Pancreas (tissue), 10 donors: ENCODE measurements around the gene LTBP1. TPM values are rescaled to one million over a fixed set of nuclear protein-coding genes. Genes with fewer than 3 reads are reported as not detected.
A peak's percentile ranks its signal among the peaks of the same experiment; 100 is the strongest.

Experiments
- ATAC-seq, 4 donors: fragments of 200-7000 bp; cut with Tn5 transposase; one replicate each; pipeline versions ENCODE4 v1.8.0 to v1.9.1; 2020; ENCODE audit warnings: mild to moderate bottlenecking in 4 of 4, moderate library complexity in 4 of 4
- DNase-seq, 6 donors: peaks; one replicate each; pipeline ENCODE4 v3.0.0-alpha.2; 2020
- FAIRE-seq: peaks from 2 replicates; lab custom pipeline; 2012; peaks lifted over from hg19 to GRCh38; lab: Jason Lieb, UNC
- H3K27ac ChIP-seq, 4 donors: fragments of 200-600 bp; sonication (generic); 1 replicate in 3 of 4; 2 replicates in 1 of 4; pipeline versions ENCODE4 v1.5.0 to v1.8.0; 2020
- H3K27me3 ChIP-seq, 4 donors: fragments of 200-600 bp; one replicate each; pipeline ENCODE4 v1.8.0; 2021
- H3K36me3 ChIP-seq, 3 donors: fragments of 200-600 bp; sonication (generic) in 1 of 3; one replicate each; pipeline versions ENCODE4 v1.5.0 to v1.8.0; 2020 to 2021
- H3K4me1 ChIP-seq, 3 donors: fragments of 200-600 bp; one replicate each; pipeline ENCODE4 v1.8.0; 2021
- H3K4me3 ChIP-seq, 4 donors: fragments of 200-600 bp; sonication (generic) in 2 of 4; one replicate each; pipeline versions ENCODE4 v1.5.0 to v1.8.0; 2020 to 2021
- H3K9me3 ChIP-seq, 4 donors: fragments of 200-600 bp; one replicate each; pipeline ENCODE4 v1.8.0; 2021
- WGBS, 2 donors: extraction: QIAGEN DNeasy Blood & Tissue Kit; methylation state at CpG; one replicate each; pipeline ENCODE4 v1.1.7; 2013; 5-methylcytosine and 5-hydroxymethylcytosine counted together
- intact Hi-C, 3 donors: fragments of 100-400 bp; cut with DNase I; formaldehyde crosslinking; loops; one replicate each; pipeline versions ENCODE4 v1.11.1 to v1.14.2; 2022
- polyA plus RNA-seq, 2 donors: library from polyadenylated mRNA; stranded (reverse); fragments of 200-250 nt; gene quantifications; one replicate each; pipeline ENCODE4 v1.2.3, GENCODE V29; 2013
- total RNA-seq, 6 donors: library from RNA; stranded (reverse); fragmentation: NEBNext Ultra II Directional in 4 of 6; extraction: Animal tissue kit (Norgen Biotek cat#: 25700) in 4 of 6; gene quantifications; one replicate each; pipeline versions ENCODE4 v1.2.1 to v1.2.4, GENCODE V29; 2021 to 2023
- TF ChIP-seq, protein P1 (sequence below), 4 donors: fragments of 200-600 bp; sonication (generic) in 3 of 4; IDR thresholded peaks; one replicate each; pipeline versions ENCODE4 v1.5.0 to v1.8.0; 2021; ENCODE audit warnings: antibody characterized with exemption in 4 of 4
- donor health status: healthy with polysubstance abuse.
- donor health status: DM: no; HTN: no; CAD: no; lungs with moderate emphysema.
- donor health status: DM: no; HTN: no; CAD: no.
- donor health status: control.
- donor health status: control.
- donor health status: Bipolar disorder and iron deficiency.
- donor health status: DM: yes; HTN: yes; CAD: no.
- donor health status: DM: no; HTN: no; CAD: no.
- donor health status: DM: no; HTN: no; CAD: no.
- donor health status: DM: yes; HTN: yes; CAD: no.

LTBP1 gene
- total and polyA plus RNA-seq, 8 donors: 0.83 to 21.2 (median 2.6) TPM

DNA sequence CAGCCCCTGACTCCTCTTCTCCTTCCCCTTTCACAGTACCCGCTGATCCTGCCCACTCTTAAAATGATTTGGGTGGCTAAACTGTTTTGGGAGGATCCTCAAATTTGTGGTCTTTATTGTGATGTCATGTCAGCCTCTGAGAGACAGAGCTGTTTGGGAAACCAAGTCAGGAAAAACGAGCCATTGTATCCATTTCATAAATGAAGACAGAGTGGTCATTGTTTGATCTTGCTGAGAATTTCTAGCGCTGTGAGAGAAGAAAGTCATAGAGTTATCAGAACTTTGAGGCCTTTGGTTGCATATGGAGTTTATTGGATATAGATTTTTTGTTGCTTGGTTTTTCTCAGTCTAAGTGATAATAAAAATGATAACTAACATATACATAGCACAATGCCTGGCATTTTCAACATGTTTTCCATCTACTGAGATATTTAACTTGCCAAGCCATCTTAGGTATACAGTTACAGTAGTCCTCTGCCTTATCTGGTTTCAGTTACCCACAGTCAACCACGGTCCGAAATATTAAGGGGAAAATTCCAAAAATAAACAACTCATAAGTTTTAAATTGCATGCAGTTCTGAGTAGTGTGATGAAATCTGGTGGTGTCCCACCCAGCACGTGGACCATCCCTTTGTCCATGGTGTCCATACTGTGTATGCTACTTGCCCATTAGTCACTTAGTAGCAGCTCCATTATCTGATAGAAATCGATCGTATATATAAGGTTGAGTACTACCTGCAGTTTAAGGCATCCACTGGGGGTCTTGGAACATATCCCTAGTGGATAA is 424.7 kb downstream of the LTBP1 start:
- FAIRE-seq (no peak), ATAC-seq (no peak), DNase-seq (no peak)
- Histone ChIP-seq H3K27me3 (no peaks in the 10 kb centered on the region), H3K9me3 (no peaks in the 10 kb centered on the region), H3K4me3 (no peak overlapping the region), H3K27ac (no peak overlapping the region), H3K4me1 (peaks cover 0 to 3% (median 0%) of the 10 kb centered on the region in 3 donors), H3K36me3 (no peaks in the 10 kb centered on the region)
- intact Hi-C loops: no loop called here
- TF ChIP-seq, protein P1, sequence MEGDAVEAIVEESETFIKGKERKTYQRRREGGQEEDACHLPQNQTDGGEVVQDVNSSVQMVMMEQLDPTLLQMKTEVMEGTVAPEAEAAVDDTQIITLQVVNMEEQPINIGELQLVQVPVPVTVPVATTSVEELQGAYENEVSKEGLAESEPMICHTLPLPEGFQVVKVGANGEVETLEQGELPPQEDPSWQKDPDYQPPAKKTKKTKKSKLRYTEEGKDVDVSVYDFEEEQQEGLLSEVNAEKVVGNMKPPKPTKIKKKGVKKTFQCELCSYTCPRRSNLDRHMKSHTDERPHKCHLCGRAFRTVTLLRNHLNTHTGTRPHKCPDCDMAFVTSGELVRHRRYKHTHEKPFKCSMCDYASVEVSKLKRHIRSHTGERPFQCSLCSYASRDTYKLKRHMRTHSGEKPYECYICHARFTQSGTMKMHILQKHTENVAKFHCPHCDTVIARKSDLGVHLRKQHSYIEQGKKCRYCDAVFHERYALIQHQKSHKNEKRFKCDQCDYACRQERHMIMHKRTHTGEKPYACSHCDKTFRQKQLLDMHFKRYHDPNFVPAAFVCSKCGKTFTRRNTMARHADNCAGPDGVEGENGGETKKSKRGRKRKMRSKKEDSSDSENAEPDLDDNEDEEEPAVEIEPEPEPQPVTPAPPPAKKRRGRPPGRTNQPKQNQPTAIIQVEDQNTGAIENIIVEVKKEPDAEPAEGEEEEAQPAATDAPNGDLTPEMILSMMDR (IDR thresholded peaks at IDR 0.05): no peak
- 71 to 80% methylated on average over 8 of the region's 8 CpGs for WGBS, 2 donors

DNA sequence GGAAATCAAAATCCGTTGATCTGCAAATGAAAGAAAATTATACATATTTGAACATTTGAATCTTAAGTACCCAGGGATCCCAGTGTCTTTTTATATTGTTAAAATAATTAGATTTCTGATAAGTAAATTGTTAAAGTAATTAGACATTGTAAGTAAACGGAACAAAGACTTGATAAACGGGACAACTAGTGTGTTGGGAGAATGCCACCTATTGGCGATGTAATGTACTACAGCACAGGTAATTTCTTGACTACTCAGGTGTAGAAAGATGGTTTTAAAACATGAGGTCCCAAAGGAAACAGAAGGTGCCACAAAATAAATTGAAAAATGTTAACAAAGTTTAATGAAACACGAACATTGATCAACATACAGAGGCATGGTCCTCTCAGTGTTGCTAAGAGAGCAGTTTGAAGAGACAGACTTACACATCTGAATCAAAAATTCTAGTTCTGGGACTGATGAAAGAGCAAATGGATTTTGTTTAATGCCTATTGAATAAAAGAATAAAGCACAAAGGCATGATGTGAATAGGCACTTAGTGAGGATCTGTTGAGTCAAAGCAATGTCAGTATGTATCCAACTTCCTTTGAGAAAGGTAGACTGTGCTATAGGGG is 426.3 kb downstream of the LTBP1 start:
- DNase-seq (peak in 2 of 6 donors; percentile 7 to 25), FAIRE-seq (peak; percentile 89), ATAC-seq (peak; percentile 56 to 87 (median 76))
- TF ChIP-seq, protein P1 (IDR thresholded peaks at IDR 0.05): peak; percentile 58 to 72 (median 66)
- Histone ChIP-seq H3K4me1 (peaks cover 0 to 3% (median 0%) of the 10 kb centered on the region in 3 donors), H3K36me3 (no peaks in the 10 kb centered on the region), H3K4me3 (no peak overlapping the region), H3K27ac (no peak overlapping the region), H3K9me3 (no peaks in the 10 kb centered on the region), H3K27me3 (no peaks in the 10 kb centered on the region)
- 7 to 9% methylated on average over 5 of the region's 5 CpGs for WGBS, 2 donors
- intact Hi-C loops: no loop called here

DNA sequence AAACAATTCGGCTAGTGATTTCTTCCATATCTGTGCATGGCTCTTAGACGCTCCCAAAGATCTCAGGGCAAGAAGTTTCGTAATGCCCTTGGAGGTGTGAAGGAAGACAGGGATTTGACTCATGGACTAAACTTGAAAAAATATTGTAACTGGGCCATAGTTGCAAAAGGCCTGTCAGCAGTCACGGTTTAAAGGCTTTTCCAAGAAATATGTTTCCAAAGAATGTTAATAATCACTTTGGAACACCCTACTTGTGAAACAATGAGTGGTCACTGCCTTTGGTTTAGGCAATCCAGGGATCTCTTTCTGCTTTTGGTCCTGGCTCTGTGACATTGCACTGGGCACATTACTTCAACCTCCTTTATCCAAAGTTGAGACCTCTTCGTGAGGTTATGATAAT is 427.2 kb downstream of the LTBP1 start:
- intact Hi-C loops: no loop called here
- 75 to 77% methylated on average over 5 of the region's 5 CpGs for WGBS, 2 donors
- FAIRE-seq (no peak), ATAC-seq (peak in 1 of 4 donors; percentile 56), DNase-seq (no peak)
- TF ChIP-seq, protein P1 (IDR thresholded peaks at IDR 0.05): no peak
- H3K4me3 ChIP-seq: no peak overlapping the region
- peaks cover 0 to 3% (median 0%) of the 10 kb centered on the region in 3 donors for H3K4me1 ChIP-seq
- no peaks in the 10 kb centered on the region for H3K27me3 ChIP-seq
- H3K27ac ChIP-seq: no peak overlapping the region
- H3K36me3 ChIP-seq: no peaks in the 10 kb centered on the region
- no peaks in the 10 kb centered on the region for H3K9me3 ChIP-seq

DNA sequence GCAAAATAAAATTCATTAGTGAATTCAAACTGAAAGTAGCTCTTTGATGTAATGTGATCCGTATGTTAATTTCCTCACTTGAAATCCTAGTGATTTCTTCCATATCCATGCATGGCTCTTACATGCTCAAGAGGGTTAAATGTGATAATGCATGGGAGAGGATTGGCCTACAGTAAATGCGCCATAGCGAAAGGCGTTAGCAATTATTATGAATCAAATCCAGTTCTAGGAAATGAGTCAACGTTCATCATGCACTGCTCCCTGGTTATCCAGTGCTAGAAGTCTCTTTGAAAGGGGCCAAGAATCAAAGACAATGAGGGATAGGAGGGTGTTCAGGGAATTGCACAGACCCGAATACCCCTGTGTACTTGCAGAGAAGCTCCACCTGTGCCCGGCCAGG is 428.3 kb downstream of the LTBP1 start:
- no peaks in the 10 kb centered on the region for H3K9me3 ChIP-seq
- no peak for DNase-seq
- peaks cover 0 to 3% (median 0%) of the 10 kb centered on the region in 3 donors for H3K4me1 ChIP-seq
- intact Hi-C loops: no loop called here
- ATAC-seq: no peak
- WGBS, 2 donors: 78 to 85% methylated on average over 7 of the region's 7 CpGs
- no peak overlapping the region for H3K4me3 ChIP-seq
- H3K27me3 ChIP-seq: no peaks in the 10 kb centered on the region
- no peak overlapping the region for H3K27ac ChIP-seq
- TF ChIP-seq, protein P1 (IDR thresholded peaks at IDR 0.05): no peak
- H3K36me3 ChIP-seq: no peaks in the 10 kb centered on the region
- FAIRE-seq: no peak
